ENCODE measurements around the gene IL23R. TPM values are rescaled to one million over a fixed set of nuclear protein-coding genes. Genes with fewer than 3 reads are reported as not detected.

The IL23R gene
- total RNA-seq, 1 donor = not detected

DNA sequence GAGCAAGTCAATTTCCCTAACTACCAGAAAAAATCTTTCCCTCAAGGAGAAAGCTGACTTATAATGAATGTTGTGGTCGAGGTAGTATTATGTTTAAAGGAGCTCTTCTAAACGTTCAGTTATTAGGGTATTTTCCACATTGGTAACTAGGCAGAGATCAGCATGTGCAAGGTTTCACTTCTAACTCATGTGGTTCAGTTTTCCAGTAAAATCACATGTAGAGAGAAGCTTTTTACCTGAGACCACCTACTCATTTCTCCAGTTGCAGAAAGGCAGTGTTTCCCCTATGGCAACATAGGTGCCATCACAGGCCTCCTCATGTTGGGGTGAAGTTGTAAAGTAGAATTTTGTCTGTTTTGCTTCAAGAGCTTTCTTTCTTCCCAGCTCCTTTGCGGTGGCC is 23.7 kb downstream of the IL23R start:
- DNase-seq (ENCODE audit: low read depth) = no peak
- no peak overlapping the region for H3K4me3 ChIP-seq (ENCODE audit: low read depth, low read length)
- no peak for TF ChIP-seq CTCF (IDR thresholded peaks at IDR 0.05; ENCODE audit: insufficient read depth, low read length)

GRCh38 chr1:67190410-67190809 is 24.2 kb downstream of the IL23R start:
- no peak for DNase-seq (ENCODE audit: low read depth)
- no peak overlapping the region for H3K4me3 ChIP-seq (ENCODE audit: low read depth, low read length)
- no peak for TF ChIP-seq CTCF (IDR thresholded peaks at IDR 0.05; ENCODE audit: insufficient read depth, low read length)

GRCh38 chr1:67190942-67191341 is 24.7 kb downstream of the IL23R start:
- DNase-seq (ENCODE audit: low read depth) = no peak
- no peak for TF ChIP-seq CTCF (IDR thresholded peaks at IDR 0.05; ENCODE audit: insufficient read depth, low read length)
- H3K4me3 ChIP-seq (ENCODE audit: low read depth, low read length) = no peak overlapping the region

DNA sequence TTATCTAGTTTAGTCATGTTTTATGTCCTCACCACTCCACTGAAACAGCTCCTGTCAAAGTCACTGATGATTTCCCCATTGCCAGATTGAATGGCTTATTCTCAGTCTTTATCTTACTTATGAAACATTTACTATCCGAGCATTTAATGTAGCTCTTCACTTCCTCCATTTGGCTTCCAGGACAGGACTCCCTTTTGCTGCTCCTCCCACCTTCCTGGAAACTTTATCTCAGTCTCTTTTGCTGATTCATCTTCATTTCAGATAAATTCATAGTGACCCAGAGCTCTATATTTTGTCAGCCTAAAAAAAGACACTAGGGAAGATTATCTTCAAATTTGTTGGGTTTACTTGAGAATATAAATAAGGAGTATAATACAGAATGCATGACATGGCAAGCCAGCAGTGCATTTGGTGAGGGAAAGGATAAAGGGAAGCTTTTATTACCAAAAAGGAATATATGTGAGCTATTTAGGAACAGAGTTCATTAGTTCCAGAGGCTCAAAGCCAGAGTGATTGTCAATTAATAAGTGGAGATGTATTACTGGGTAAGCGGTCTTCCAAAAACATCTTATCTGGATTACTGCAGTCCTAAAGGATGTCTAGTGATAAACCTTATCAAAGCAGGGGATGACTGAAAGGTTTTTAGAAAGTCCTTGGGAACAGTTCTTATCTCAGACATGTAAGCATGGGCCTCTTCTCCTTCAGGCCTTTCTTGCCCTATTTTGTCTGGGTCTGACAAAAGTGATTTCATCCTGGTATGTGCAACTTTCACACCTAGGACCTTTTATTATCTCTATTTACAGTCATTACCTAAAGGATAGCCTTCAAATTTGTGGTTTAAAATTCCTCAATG is 25.6 kb downstream of the IL23R start:
- DNase-seq (ENCODE audit: low read depth) = peak; percentile 27
- no peak overlapping the region for H3K4me3 ChIP-seq (ENCODE audit: low read depth, low read length)
- no peak for TF ChIP-seq CTCF (IDR thresholded peaks at IDR 0.05; ENCODE audit: insufficient read depth, low read length)

GRCh38 chr1:67192902-67193301 is 26.6 kb downstream of the IL23R start:
- no peak for DNase-seq (ENCODE audit: low read depth)
- H3K4me3 ChIP-seq (ENCODE audit: low read depth, low read length) = no peak overlapping the region
- no peak for TF ChIP-seq CTCF (IDR thresholded peaks at IDR 0.05; ENCODE audit: insufficient read depth, low read length)

GRCh38 chr1:67193704-67194103 is 27.4 kb downstream of the IL23R start:
- no peak for DNase-seq (ENCODE audit: low read depth)
- no peak overlapping the region for H3K4me3 ChIP-seq (ENCODE audit: low read depth, low read length)
- no peak for TF ChIP-seq CTCF (IDR thresholded peaks at IDR 0.05; ENCODE audit: insufficient read depth, low read length)

Data from fibroblast of the aortic adventitia (primary cell).